HCT116 (cell line): ENCODE data around the gene ZSWIM7. TPM values are rescaled to one million over a fixed set of nuclear protein-coding genes. Genes with fewer than 3 reads are reported as not detected.
A peak's percentile ranks its signal among the peaks of the same experiment; 100 is the strongest.
"Not testable (repeated sequence)": the region's sequence is repeated elsewhere in the genome, so short reads cannot be mapped to it uniquely, and the experiment has no call there.

Experiments
- ATAC-seq: fragments of 200-7000 bp; cut with Tn5 transposase; 2 replicates; pipeline ENCODE4 v1.9.1; 2020; ENCODE audit warnings: mild to moderate bottlenecking, moderate library complexity
- BruUV-seq: library from RNA; stranded (reverse); fragments of 400-500 nt; replicated peaks from 2 replicates; lab custom pipeline; 2021; lab: Mats Ljungman, UMichigan
- CTCF ChIA-PET: fragments of 300-600 bp; sonication (Branson Sonifier 250); formaldehyde crosslinking; loops from one replicate; lab custom pipeline; 2021; ENCODE audit warnings: antibody characterized with exemption; lab: Charles Lee
- POLR2A ChIA-PET: fragments of 300-600, 350-600 bp; sonication (Branson Sonifier 250); formaldehyde crosslinking; loops from one replicate; lab custom pipeline; 2021; ENCODE audit warnings: antibody characterized with exemption; lab: Charles Lee
- RAD21 ChIA-PET, 2 experiments: fragments of 300-600 bp; sonication (Branson Sonifier 250); formaldehyde crosslinking; loops; one replicate each; lab custom pipeline; 2023; ENCODE audit warnings: low total read pairs in 2 of 2; ENCODE audit not compliant: uncharacterized antibody in 2 of 2, unreplicated experiment in 2 of 2, low non-redundant PET in 1 of 2; lab: Charles Lee
- DNase-seq: peaks from one replicate; pipeline ENCODE4 v3.0.0-alpha.2; 2010; ENCODE audit warnings: low read depth, low spot score
- H2AFZ ChIP-seq: fragments of 200-600 bp; shearing (Covaris generic), sonication (generic); 2 replicates; pipeline ENCODE4 v1.6.1; 2017; ENCODE audit warnings: low read depth, mixed run types, mixed read lengths, antibody characterized with exemption, low read length; ENCODE audit not compliant: poor library complexity, severe bottlenecking
- H3K27ac ChIP-seq: 2 replicates; pipeline ENCODE4 v1.5.1; 2012; ENCODE audit warnings: low read depth, low read length
- H3K27me3 ChIP-seq: fragments of 200-600 bp; sonication (generic); 2 replicates; pipeline ENCODE4 v1.6.1; 2016; ENCODE audit warnings: mixed run types, low read length, mixed read lengths; ENCODE audit not compliant: insufficient read depth
- H3K36me3 ChIP-seq, 2 experiments: fragments of 200-500 bp in 1 of 2; fragments of 200-600 bp in 1 of 2; sonication (Bioruptor generic) in 1 of 2; sonication (generic) in 1 of 2; 2 replicates each; pipeline versions ENCODE4 v1.5.1 to v1.6.1; 2014 to 2016; ENCODE audit warnings: low read length in 2 of 2, inconsistent platforms in 1 of 2, mixed read lengths in 1 of 2, mixed run types in 1 of 2; ENCODE audit not compliant: insufficient read depth in 2 of 2, control insufficient read depth in 1 of 2
- H3K4me1 ChIP-seq, 2 experiments: fragments of 200-600 bp in 1 of 2; sonication (generic) in 1 of 2; 2 replicates each; pipeline versions ENCODE4 v1.5.1 to v1.6.1; 2012 to 2017; ENCODE audit warnings: low read length in 2 of 2, inconsistent platforms in 1 of 2, mild to moderate bottlenecking in 1 of 2, mixed read lengths in 1 of 2, mixed run types in 1 of 2, moderate library complexity in 1 of 2; ENCODE audit not compliant: insufficient read depth in 2 of 2, control insufficient read depth in 1 of 2
- H3K4me2 ChIP-seq: fragments of 200-600 bp; sonication (generic); 2 replicates; pipeline ENCODE4 v1.6.1; 2017; ENCODE audit warnings: mixed run types, low read length, mixed read lengths
- H3K4me3 ChIP-seq, 2 experiments: fragments of 200-600 bp in 1 of 2; sonication (generic) in 1 of 2; replicated peaks in 1 of 2; 2 replicates each; pipeline ENCODE4 v1.5.1; 2011 to 2016; ENCODE audit warnings: low read length in 2 of 2, control low read depth in 1 of 2, low read depth in 1 of 2, mild to moderate bottlenecking in 1 of 2, mixed read lengths in 1 of 2, mixed run types in 1 of 2
- H3K79me2 ChIP-seq: fragments of 200-600 bp; sonication (generic); 2 replicates; pipeline ENCODE4 v1.6.1; 2017; ENCODE audit warnings: mild to moderate bottlenecking, mixed run types, low read length, moderate library complexity, mixed read lengths; ENCODE audit not compliant: insufficient read depth
- H3K9ac ChIP-seq: fragments of 200-600 bp; sonication (generic); 2 replicates; pipeline ENCODE4 v1.6.1; 2016; ENCODE audit warnings: low read length, mixed read lengths
- H3K9me2 ChIP-seq: fragments of 200-600 bp; sonication (generic), shearing (Covaris generic); 2 replicates; pipeline ENCODE4 v1.6.1; 2017; ENCODE audit warnings: mixed run types, mild to moderate bottlenecking, moderate library complexity; ENCODE audit not compliant: insufficient read depth
- H3K9me3 ChIP-seq, 2 experiments: fragments of 200-500 bp in 1 of 2; fragments of 200-600 bp in 1 of 2; sonication (Bioruptor generic) in 1 of 2; sonication (generic) in 1 of 2; 2 replicates each; pipeline ENCODE4 v1.6.1; 2014 to 2017; ENCODE audit warnings: low read length in 2 of 2, mixed read lengths in 2 of 2, inconsistent platforms in 1 of 2, low read depth in 1 of 2, mild to moderate bottlenecking in 1 of 2, mixed run types in 1 of 2, moderate library complexity in 1 of 2; ENCODE audit not compliant: control insufficient read depth in 1 of 2, insufficient read depth in 1 of 2
- H4K20me1 ChIP-seq: fragments of 200-600 bp; sonication (generic), shearing (Covaris generic); 2 replicates; pipeline ENCODE4 v1.6.1; 2017; ENCODE audit warnings: mixed run types, mild to moderate bottlenecking, moderate library complexity; ENCODE audit not compliant: insufficient read depth
- CBX3 ChIP-seq: IDR thresholded peaks from 2 replicates; pipeline ENCODE4 v1.6.1; 2012; ENCODE audit warnings: low read depth
- CTCF ChIP-seq, 3 experiments: fragments of 200-600 bp in 1 of 3; sonication (generic) in 1 of 3; IDR thresholded peaks in 2 of 3; conservative IDR thresholded peaks in 1 of 3; 2 replicates each; pipeline ENCODE4 v1.5.1; 2012 to 2017; ENCODE audit warnings: low read depth in 2 of 3, low read length in 2 of 3, antibody characterized with exemption in 1 of 3, borderline replicate concordance in 1 of 3, control low read depth in 1 of 3, mild to moderate bottlenecking in 1 of 3, mixed read lengths in 1 of 3, mixed run types in 1 of 3, moderate library complexity in 1 of 3; ENCODE audit not compliant: insufficient read depth in 1 of 3
- ELF1 ChIP-seq: IDR thresholded peaks from 2 replicates; pipeline ENCODE4 v1.6.1; 2012; ENCODE audit warnings: low read depth, borderline replicate concordance
- EZH2phosphoT487 ChIP-seq: fragments of 200-600 bp; IDR thresholded peaks from 2 replicates; pipeline ENCODE4 v1.6.1; 2018; ENCODE audit warnings: antibody characterized with exemption, borderline replicate concordance
- FOSL1 ChIP-seq: IDR thresholded peaks from 2 replicates; pipeline ENCODE4 v1.6.1; 2012; ENCODE audit warnings: low read depth
- JUND ChIP-seq: IDR thresholded peaks from 2 replicates; pipeline ENCODE4 v1.6.1; 2012
- MAX ChIP-seq: IDR thresholded peaks from 2 replicates; pipeline ENCODE4 v1.6.1; 2012
- POLR2A ChIP-seq: IDR thresholded peaks from 2 replicates; pipeline ENCODE4 v1.7.0; 2011; ENCODE audit warnings: borderline replicate concordance; ENCODE audit not compliant: insufficient read depth, insufficient read length; ENCODE audit errors: extremely low read depth
- SP1 ChIP-seq: IDR thresholded peaks from 2 replicates; pipeline ENCODE4 v1.6.1; 2012; ENCODE audit warnings: low read depth
- SRF ChIP-seq: IDR thresholded peaks from 2 replicates; pipeline ENCODE4 v1.6.1; 2012; ENCODE audit warnings: low read depth
- TCF7L2 ChIP-seq: IDR thresholded peaks from 2 replicates; pipeline ENCODE4 v1.7.0; 2011; ENCODE audit warnings: borderline replicate concordance, inconsistent platforms; ENCODE audit not compliant: insufficient read depth, insufficient read length; ENCODE audit errors: extremely low read depth
- ZNF274 ChIP-seq: fragments of 200-500 bp; sonication (Bioruptor generic); IDR thresholded peaks from 2 replicates; pipeline ENCODE4 v1.6.1; 2014; ENCODE audit warnings: mild to moderate bottlenecking, low read depth, low read length, inconsistent platforms
- intact Hi-C: fragments of 100-400 bp; cut with micrococcal nuclease; formaldehyde crosslinking; loops from 2 replicates; pipeline ENCODE4 v1.10.0; 2022
- total RNA-seq: library from RNA; stranded (reverse); gene quantifications from one replicate; pipeline ENCODE4 v1.2.1, GENCODE V29; 2021; ENCODE audit not compliant: unreplicated experiment
- TF ChIP-seq, protein P1 (sequence below): IDR thresholded peaks from 2 replicates; pipeline ENCODE4 v1.6.1; 2012

The ZSWIM7 gene
- total RNA-seq, 1 experiment from 2014 or later: 33.5 TPM

DNA sequence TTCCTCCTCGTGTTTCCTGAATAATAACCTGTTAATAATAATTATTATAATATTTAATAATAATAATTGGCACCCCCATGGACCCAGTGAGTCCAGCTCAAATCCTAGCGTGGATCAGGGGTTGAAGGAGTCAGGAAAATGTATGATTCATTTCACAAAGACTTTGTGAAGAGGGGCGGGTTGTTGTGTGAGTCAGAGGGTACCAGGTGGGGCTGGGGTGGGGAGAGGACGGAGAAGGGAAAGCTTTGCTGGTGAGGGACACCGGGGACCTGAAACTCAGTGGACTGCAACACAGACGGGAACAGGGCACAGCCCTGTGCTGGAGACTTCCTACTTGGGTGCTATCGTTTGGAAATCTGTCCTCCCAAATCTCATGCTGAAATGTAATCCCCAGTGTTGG lies 57.7 kb downstream of the ZSWIM7 start:
- POLR2A ChIA-PET: interaction anchor here (0.6 to 2.1 kb wide), 2 partner anchors 18 to 138 kb away, joined by 3 to 6 read pairs; no protein-coding TSS in a partner anchor
- Histone ChIP-seq H2AFZ (peak overlapping the region; percentile 45), H4K20me1 (no peaks in the 10 kb centered on the region), H3K9me2 (no peaks in the 10 kb centered on the region), H3K27me3 (no peaks in the 10 kb centered on the region), H3K4me2 (peak overlapping the region; percentile 39), H3K36me3 (no peaks in the 10 kb centered on the region), H3K27ac (no peak overlapping the region), H3K4me3 (no peak overlapping the region; a peak in 1 of 4 replicates), H3K9ac (no peak overlapping the region), H3K9me3 (no peaks in the 10 kb centered on the region), H3K4me1 (peaks cover 1 to 31% of the 10 kb centered on the region in 2 experiments; a peak in 3 of 4 replicates), H3K79me2 (peaks cover 17% of the 10 kb centered on the region)
- CTCF ChIA-PET: no interaction called here
- ATAC-seq: no peak
- TF ChIP-seq JUND (no peak), ELF1 (no peak), CTCF (IDR thresholded peaks at IDR 0.05 in 2 of 3, conservative IDR thresholded peaks at IDR 0.05 in 1 of 3; ENCODE audit: borderline replicate concordance in 1 of 3, insufficient read depth in 1 of 3, low read depth in 2 of 3, low read length in 2 of 3) (no peak), TCF7L2 (no peak), MAX (no peak), FOSL1 (no peak), ZNF274 (no peak), SP1 (no peak), POLR2A (no peak), EZH2phosphoT487 (no peak), SRF (no peak), CBX3 (no peak)
- TF ChIP-seq, protein P1, sequence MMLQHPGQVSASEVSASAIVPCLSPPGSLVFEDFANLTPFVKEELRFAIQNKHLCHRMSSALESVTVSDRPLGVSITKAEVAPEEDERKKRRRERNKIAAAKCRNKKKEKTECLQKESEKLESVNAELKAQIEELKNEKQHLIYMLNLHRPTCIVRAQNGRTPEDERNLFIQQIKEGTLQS: no peak
- intact Hi-C loops: no loop called here
- BruUV-seq: no TSS peak
- no peak for DNase-seq
- RAD21 ChIA-PET: no interaction called here

DNA sequence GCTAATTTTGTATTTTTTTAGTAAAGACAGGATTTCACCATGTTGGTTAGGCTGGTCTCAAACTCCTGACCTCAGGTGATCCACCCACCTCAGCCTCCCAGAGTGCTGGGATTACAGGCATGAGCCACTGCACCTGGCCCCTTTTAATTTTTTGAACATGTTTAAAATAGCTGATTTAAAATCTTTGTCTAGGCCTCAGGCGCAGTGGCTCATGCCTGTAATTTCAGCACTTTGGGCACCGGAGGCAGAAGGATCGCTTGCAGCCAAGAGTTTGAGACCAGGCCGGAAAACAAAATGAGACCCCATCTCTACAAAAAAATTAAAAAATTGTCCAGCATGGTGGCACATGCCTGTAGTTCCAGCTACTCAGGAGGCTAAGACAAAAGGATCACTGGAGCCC lies 63.0 kb downstream of the ZSWIM7 start:
- H2AFZ ChIP-seq: peak overlapping the region; percentile 22
- H3K9ac ChIP-seq, BruUV-seq, H3K27ac ChIP-seq, H3K9me3 ChIP-seq, DNase-seq, H3K4me1 ChIP-seq, RAD21 ChIA-PET, H3K36me3 ChIP-seq, H3K9me2 ChIP-seq, ATAC-seq, H3K4me3 ChIP-seq, H3K79me2 ChIP-seq, H3K27me3 ChIP-seq, H3K4me2 ChIP-seq, H4K20me1 ChIP-seq, POLR2A ChIA-PET, intact Hi-C loops: not testable (repeated sequence)
- CTCF ChIA-PET: interaction anchor here (1.1 kb wide), 1 partner anchor 8 kb away, joined by 3 read pairs; no protein-coding TSS in a partner anchor
